H1 (cell line): ENCODE measurements around the gene HS2ST1. TPM values are rescaled to one million over a fixed set of nuclear protein-coding genes. Genes with fewer than 3 reads are reported as not detected.

Experiments used
- CTCF ChIA-PET: fragments of 300-600 bp; sonication (Branson Sonifier 250); formaldehyde crosslinking; loops from one replicate; lab custom pipeline; 2021; ENCODE audit not compliant: partially characterized antibody; lab: Charles Lee
- POLR2A ChIA-PET: fragments of 300-600 bp; sonication (Branson Sonifier 250); formaldehyde crosslinking; loops from one replicate; lab custom pipeline; 2021; ENCODE audit warnings: inconsistent platforms; ENCODE audit not compliant: partially characterized antibody; lab: Charles Lee
- DNase-seq, 2 experiments: peaks; one replicate each; pipeline versions ENCODE4 v3.0.0 to v3.0.0-alpha.2; 2010 to 2022; ENCODE audit warnings: low spot score in 2 of 2, low read depth in 1 of 2, mixed read lengths in 1 of 2
- FAIRE-seq: peaks from 2 replicates; lab custom pipeline; 2011; peaks lifted over from hg19 to GRCh38; lab: Jason Lieb, UNC
- H2AFZ ChIP-seq: 2 replicates; pipeline ENCODE4 v1.8.1; 2012; ENCODE audit warnings: low read length, inconsistent platforms
- H2AK5ac ChIP-seq: 2 replicates; pipeline ENCODE4 v1.6.1; 2013; ENCODE audit warnings: low read depth, low read length
- H2BK120ac ChIP-seq: replicated peaks from 2 replicates; pipeline ENCODE3; 2013; ENCODE audit warnings: low read depth, low read length, inconsistent platforms
- H2BK12ac ChIP-seq: 2 replicates; pipeline ENCODE4 v1.6.1; 2013; ENCODE audit warnings: low read depth, low read length
- H2BK15ac ChIP-seq: 2 replicates; pipeline ENCODE4 v1.6.1; 2013; ENCODE audit warnings: low read length
- H2BK20ac ChIP-seq: 2 replicates; pipeline ENCODE4 v1.6.1; 2013; ENCODE audit warnings: low read length
- H2BK5ac ChIP-seq: 2 replicates; pipeline ENCODE4 v1.6.1; 2013; ENCODE audit warnings: low read depth, low read length
- H3K14ac ChIP-seq: 2 replicates; pipeline ENCODE4 v1.6.1; 2013; ENCODE audit warnings: inconsistent platforms; ENCODE audit not compliant: insufficient read length
- H3K18ac ChIP-seq: 2 replicates; pipeline ENCODE4 v1.6.1; 2013; ENCODE audit warnings: low read length; ENCODE audit errors: extremely low read depth
- H3K23ac ChIP-seq: 2 replicates; pipeline ENCODE4 v1.6.1; 2013; ENCODE audit warnings: inconsistent platforms; ENCODE audit not compliant: insufficient read length
- H3K23me2 ChIP-seq: 2 replicates; pipeline ENCODE4 v1.6.1; 2013; ENCODE audit warnings: low read depth, low read length
- H3K27ac ChIP-seq: 2 replicates; pipeline ENCODE4 v1.6.1; 2011; ENCODE audit warnings: low read depth, low read length, inconsistent platforms
- H3K27me3 ChIP-seq, 4 experiments: replicated peaks in 1 of 4; 1 replicate in 1 of 4; 2 replicates in 3 of 4; pipeline versions ENCODE4 v1.6.1 to v1.8.1; 2011 to 2013; ENCODE audit warnings: low read length in 3 of 4, mild to moderate bottlenecking in 3 of 4, inconsistent platforms in 2 of 4, mixed read lengths in 2 of 4, moderate library complexity in 1 of 4; ENCODE audit not compliant: control insufficient read depth in 3 of 4, insufficient read depth in 3 of 4; ENCODE audit errors: extremely low read depth in 1 of 4
- H3K36me3 ChIP-seq, 4 experiments: 2 replicates each; pipeline versions ENCODE4 v1.6.1 to v1.8.1; 2011 to 2013; ENCODE audit warnings: mild to moderate bottlenecking in 4 of 4, low read length in 3 of 4, moderate library complexity in 2 of 4, control low read depth in 1 of 4, inconsistent platforms in 1 of 4; ENCODE audit not compliant: insufficient read depth in 4 of 4, control insufficient read depth in 2 of 4
- H3K4ac ChIP-seq: replicated peaks from 2 replicates; pipeline ENCODE3; 2013; ENCODE audit warnings: low read length, low read depth, mixed read lengths, inconsistent platforms; ENCODE audit not compliant: insufficient read length
- H3K4me1 ChIP-seq, 4 experiments: replicated peaks in 1 of 4; 1 replicate in 1 of 4; 2 replicates in 3 of 4; pipeline versions ENCODE4 v1.6.1 to v1.8.1; 2011 to 2013; ENCODE audit warnings: low read length in 3 of 4, inconsistent platforms in 2 of 4, mixed read lengths in 1 of 4; ENCODE audit not compliant: insufficient read depth in 4 of 4, control insufficient read depth in 3 of 4
- H3K4me2 ChIP-seq, 2 experiments: 2 replicates each; pipeline versions ENCODE4 v1.6.1 to v1.8.1; 2011 to 2013; ENCODE audit warnings: low read depth in 2 of 2, low read length in 2 of 2, control low read depth in 1 of 2, inconsistent platforms in 1 of 2, mild to moderate bottlenecking in 1 of 2; ENCODE audit not compliant: insufficient read depth in 1 of 2
- H3K4me3 ChIP-seq, 4 experiments: fragments of 200-600, 300-600 bp in 1 of 4; sonication (generic), shearing (Covaris generic), sonication (Bioruptor Twin) in 1 of 4; 2 replicates each; pipeline versions ENCODE4 v1.5.1 to v1.8.1; 2011 to 2016; ENCODE audit warnings: low read length in 4 of 4, low read depth in 3 of 4, control low read depth in 2 of 4, inconsistent platforms in 2 of 4, mild to moderate bottlenecking in 2 of 4, mixed read lengths in 1 of 4, moderate library complexity in 1 of 4; ENCODE audit not compliant: insufficient read depth in 2 of 4; ENCODE audit errors: extremely low read depth in 1 of 4
- H3K56ac ChIP-seq: replicated peaks from 2 replicates; pipeline ENCODE3; 2013; ENCODE audit warnings: low read depth, mild to moderate bottlenecking, mixed read lengths, low read length, inconsistent platforms; ENCODE audit not compliant: insufficient read length
- H3K79me1 ChIP-seq: 2 replicates; pipeline ENCODE4 v1.6.1; 2013; ENCODE audit warnings: low read depth, low read length, control low read depth
- H3K79me2 ChIP-seq, 2 experiments: 2 replicates each; pipeline versions ENCODE4 v1.6.1 to v1.8.1; 2012 to 2013; ENCODE audit warnings: low read length in 2 of 2, mild to moderate bottlenecking in 2 of 2, inconsistent platforms in 1 of 2; ENCODE audit not compliant: insufficient read depth in 2 of 2, control insufficient read depth in 1 of 2
- H3K9ac ChIP-seq, 4 experiments: replicated peaks in 1 of 4; 1 replicate in 1 of 4; 2 replicates in 3 of 4; pipeline versions ENCODE4 v1.6.1 to v1.8.1; 2011 to 2013; ENCODE audit warnings: low read depth in 3 of 4, low read length in 3 of 4, control low read depth in 2 of 4, mild to moderate bottlenecking in 2 of 4, moderate library complexity in 2 of 4, inconsistent platforms in 1 of 4; ENCODE audit errors: extremely low read depth in 1 of 4
- H3K9me3 ChIP-seq, 2 experiments: 2 replicates each; pipeline versions ENCODE4 v1.6.1 to v1.8.1; 2012 to 2013; ENCODE audit warnings: mild to moderate bottlenecking in 2 of 2, moderate library complexity in 2 of 2, control low read depth in 1 of 2, inconsistent platforms in 1 of 2, low read depth in 1 of 2, low read length in 1 of 2, mixed read lengths in 1 of 2; ENCODE audit not compliant: insufficient read depth in 2 of 2
- H4K20me1 ChIP-seq, 2 experiments: replicated peaks in 1 of 2; 2 replicates each; pipeline versions ENCODE3 to v1.8.1; 2011 to 2013; ENCODE audit warnings: inconsistent platforms in 2 of 2, low read length in 2 of 2, mild to moderate bottlenecking in 1 of 2; ENCODE audit not compliant: insufficient read depth in 2 of 2, control insufficient read depth in 1 of 2
- H4K5ac ChIP-seq: 2 replicates; pipeline ENCODE4 v1.6.1; 2013; ENCODE audit warnings: low read length, low read depth, mixed read lengths, inconsistent platforms; ENCODE audit not compliant: insufficient read length
- H4K8ac ChIP-seq: 2 replicates; pipeline ENCODE4 v1.8.0; 2013; ENCODE audit warnings: mild to moderate bottlenecking, moderate library complexity, low read length, inconsistent platforms; ENCODE audit not compliant: insufficient read depth; ENCODE audit errors: extremely low read depth
- H4K91ac ChIP-seq: replicated peaks from 2 replicates; pipeline ENCODE3; 2013; ENCODE audit warnings: low read length, mixed read lengths, inconsistent platforms; ENCODE audit not compliant: insufficient read length
- E2F6 ChIP-seq: IDR thresholded peaks from 2 replicates; pipeline ENCODE4 v1.6.1; 2012; ENCODE audit warnings: inconsistent platforms
- YY1 ChIP-seq: IDR thresholded peaks from 2 replicates; pipeline ENCODE4 v1.6.1; 2011; ENCODE audit warnings: low read depth, mild to moderate bottlenecking, low read length
- WGBS, 2 experiments: shearing (Covaris generic) in 1 of 2; methylation state at CpG; one replicate each; pipeline versions ENCODE4 v1.1.6 to v1.1.7; 2013 to 2015; ENCODE audit warnings: low lambda C conversion rate in 2 of 2, mixed read lengths in 2 of 2, inconsistent platforms in 1 of 2, low coverage in 1 of 2, missing lambda C conversion rate in 1 of 2; ENCODE audit not compliant: insufficient replicate concordance in 2 of 2, insufficient coverage in 1 of 2, insufficient read length in 1 of 2; ENCODE audit errors: extremely low coverage in 1 of 2, missing lambda C conversion rate in 1 of 2; 5-methylcytosine and 5-hydroxymethylcytosine counted together
- polyA plus RNA-seq, 7 experiments: library from polyadenylated mRNA; depleted of rRNA in 3 of 7; stranded (reverse) in 5 of 7; unstranded in 2 of 7; fragments of >200 nt in 5 of 7; fragments of 200-250 nt in 2 of 7; gene quantifications; 1 replicate in 5 of 7; 2 replicates in 1 of 7; 4 replicates in 1 of 7; pipeline versions ENCODE4 v1.2.1 to v1.2.3, GENCODE V29; 2011 to 2013; ENCODE audit warnings: missing spikeins in 2 of 7, mixed read lengths in 2 of 7
- total RNA-seq: library from RNA; stranded (reverse); fragmentation: NEBNext Ultra II Directional; extraction: Animal tissue kit (Norgen Biotek cat#: 25700); gene quantifications from 2 replicates; pipeline ENCODE4 v1.2.1, GENCODE V29; 2021

The HS2ST1 gene
- total and polyA plus RNA-seq, 2 of the 8 experiments (the other 6 are each of a cell fraction or from before 2014, with no cell fraction given) = 5.2 to 28.3 TPM

- no peaks in the 10 kb centered on the region for H3K23me2 ChIP-seq
- FAIRE-seq (no peak), DNase-seq (no peak)
- H3K36me3 ChIP-seq = no peaks in the 10 kb centered on the region
- H4K8ac ChIP-seq = no peak overlapping the region
- H2AFZ ChIP-seq = no peak overlapping the region
- no peak overlapping the region for H3K4me3 ChIP-seq
- no peak overlapping the region for H3K9ac ChIP-seq
- H4K91ac ChIP-seq = no peak overlapping the region
- H2BK12ac ChIP-seq = no peak overlapping the region
- no peak overlapping the region for H3K4ac ChIP-seq
- no peaks in the 10 kb centered on the region for H3K79me1 ChIP-seq
- no peak overlapping the region for H3K14ac ChIP-seq
- H2BK5ac ChIP-seq = no peak overlapping the region
- ChIA-PET POLR2A (interaction anchor here (0.6 kb wide), 1 partner anchor 85 kb away, joined by 3 read pairs; no protein-coding TSS in a partner anchor), CTCF (interaction anchor here (0.7 to 1.7 kb wide), 3 partner anchors 8 to 331 kb away, joined by 3 to 4 read pairs (median 4); no protein-coding TSS in a partner anchor)
- no peaks in the 10 kb centered on the region for H3K27me3 ChIP-seq
- H3K9me3 ChIP-seq = no peaks in the 10 kb centered on the region
- H3K4me1 ChIP-seq = peaks cover 2 to 9% (median 4%) of the 10 kb centered on the region in 4 experiments; a peak in 5 of 7 replicates
- H3K18ac ChIP-seq = no peak overlapping the region
- no peak overlapping the region for H2BK120ac ChIP-seq
- no peak overlapping the region for H2BK15ac ChIP-seq
- no peaks in the 10 kb centered on the region for H4K20me1 ChIP-seq
- no peak overlapping the region for H3K56ac ChIP-seq
- H3K4me2 ChIP-seq = no peak overlapping the region
- 91% methylated on average over 5 of the region's 5 CpGs; no CpG with 5 or more reads in 1 of the 2 experiments for WGBS, 2 experiments
- no peak overlapping the region for H3K23ac ChIP-seq
- H3K27ac ChIP-seq = no peak overlapping the region
- TF ChIP-seq YY1 (peak; percentile 40; the same call in 1 of the 2 replicates), E2F6 (no peak)
- no peak overlapping the region for H2BK20ac ChIP-seq
- no peak overlapping the region for H2AK5ac ChIP-seq
- no peak overlapping the region for H4K5ac ChIP-seq
- no peaks in the 10 kb centered on the region for H3K79me2 ChIP-seq
Observed at GRCh38 chr1:87113313-87113712, 198.9 kb downstream of the HS2ST1 start.
